Femur (tissue), 1 donor: ENCODE results near the gene RFPL4A.
"Not testable (repeated sequence)": the region's sequence is repeated elsewhere in the genome, so short reads cannot be mapped to it uniquely, and the experiment has no call there.

Experiments
- DNase-seq: peaks from one replicate; pipeline ENCODE4 v3.0.0-alpha.2; 2017

RFPL4A gene

DNA sequence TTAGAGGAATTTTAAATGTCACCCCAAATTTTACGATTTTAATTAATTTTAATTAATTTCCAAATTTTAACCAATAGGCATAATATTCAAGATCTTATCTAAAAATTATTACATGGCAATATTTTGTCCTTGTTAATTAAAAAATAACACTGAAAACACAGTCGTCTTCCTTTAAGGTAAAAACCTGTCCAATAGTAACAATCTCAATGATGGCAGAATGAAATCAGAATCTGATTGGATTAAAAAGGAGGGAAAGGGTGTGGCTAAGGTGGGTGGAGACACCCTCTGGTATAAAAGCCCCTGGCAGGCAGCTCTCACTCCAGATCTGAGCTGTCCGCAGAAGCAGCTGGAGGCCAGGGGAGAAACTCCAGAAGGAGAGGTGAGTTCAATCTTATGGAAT lies at the start of gene RFPL4A:
Gene RFPL4A (plus strand): TSS at position 301 of the 400 bp plus-strand sequence. CDS start 2,704 bp downstream, outside the sequence.
- DNase-seq: not testable (repeated sequence)

DNA sequence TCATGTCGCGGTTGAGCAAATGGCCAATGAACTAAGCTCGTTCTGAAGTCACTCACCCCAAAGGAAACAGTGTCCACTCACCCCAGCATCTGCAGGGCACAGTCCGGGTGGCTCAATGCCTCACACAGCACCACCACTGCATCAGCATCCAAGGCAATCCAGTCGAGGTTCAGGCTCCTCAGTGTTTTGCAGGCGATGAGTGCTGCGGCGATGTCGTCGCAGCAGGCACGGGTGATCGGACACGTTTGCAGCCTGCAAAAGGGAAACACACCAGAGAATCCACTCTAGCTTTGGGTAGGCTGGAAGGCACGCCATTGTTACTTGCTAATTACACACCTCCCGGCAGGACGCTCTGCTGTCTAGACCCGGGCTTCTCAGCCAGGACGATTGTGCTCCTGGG lies 47.2 kb upstream of the RFPL4A start:
- DNase-seq: no peak

DNA sequence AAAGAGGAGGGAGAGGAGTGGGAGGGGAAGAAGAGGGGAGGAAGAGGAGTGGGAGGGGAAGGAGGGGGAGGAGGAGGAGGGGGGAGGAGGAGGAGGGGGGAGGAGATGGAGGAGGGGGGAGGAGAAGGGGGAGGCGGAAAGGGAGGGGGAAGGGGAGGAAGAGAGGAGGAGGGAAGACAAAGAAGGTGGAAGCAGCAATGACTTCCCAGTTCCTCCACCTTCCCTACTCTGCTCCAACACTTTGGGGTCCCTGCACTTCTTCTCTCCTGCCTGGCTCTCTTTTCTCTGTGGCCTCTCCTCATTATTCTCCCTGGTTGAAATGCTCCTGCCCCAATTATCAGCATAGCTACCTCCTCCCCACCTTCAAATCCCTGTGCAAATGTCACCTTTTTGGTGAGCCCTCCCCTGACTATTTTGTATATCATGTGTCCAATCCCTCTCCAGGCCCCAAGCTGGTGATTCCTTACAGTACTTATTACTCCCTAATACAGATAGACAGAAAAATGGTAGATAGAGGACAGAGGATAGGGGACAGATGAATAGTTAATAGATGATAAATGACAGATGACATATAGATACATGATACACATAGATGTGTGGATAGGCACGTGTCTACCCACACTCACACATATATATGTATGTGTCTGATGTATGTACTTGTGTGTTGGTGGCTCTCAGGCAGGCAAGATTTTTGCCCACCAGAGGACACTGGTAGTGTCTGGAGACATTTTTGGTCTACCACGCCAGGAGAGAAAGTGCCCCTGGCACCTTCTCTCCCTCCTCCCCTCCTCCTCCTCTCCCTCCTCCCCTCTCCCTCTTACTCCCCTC lies 45.9 kb upstream of the RFPL4A start:
- DNase-seq: no peak

DNA sequence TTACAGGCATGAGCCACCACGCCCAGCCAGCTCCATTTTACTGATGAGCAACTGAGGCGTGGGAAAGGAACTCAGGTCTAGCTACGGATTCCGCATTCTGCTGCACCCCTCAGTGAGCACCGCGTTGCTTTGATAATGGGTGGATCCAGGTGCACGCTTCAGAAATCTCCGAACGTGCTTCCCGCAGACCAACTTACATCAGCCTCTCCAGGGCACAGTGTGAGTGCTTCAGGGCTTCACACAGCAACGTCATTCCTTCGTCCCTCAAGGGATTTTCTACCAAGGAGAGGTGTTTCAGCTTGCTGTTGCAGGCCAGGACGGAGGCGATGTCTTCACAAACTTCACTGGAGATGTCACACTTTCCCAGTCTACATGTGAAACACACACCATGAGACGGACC lies 42.4 kb upstream of the RFPL4A start:
- no peak for DNase-seq

DNA sequence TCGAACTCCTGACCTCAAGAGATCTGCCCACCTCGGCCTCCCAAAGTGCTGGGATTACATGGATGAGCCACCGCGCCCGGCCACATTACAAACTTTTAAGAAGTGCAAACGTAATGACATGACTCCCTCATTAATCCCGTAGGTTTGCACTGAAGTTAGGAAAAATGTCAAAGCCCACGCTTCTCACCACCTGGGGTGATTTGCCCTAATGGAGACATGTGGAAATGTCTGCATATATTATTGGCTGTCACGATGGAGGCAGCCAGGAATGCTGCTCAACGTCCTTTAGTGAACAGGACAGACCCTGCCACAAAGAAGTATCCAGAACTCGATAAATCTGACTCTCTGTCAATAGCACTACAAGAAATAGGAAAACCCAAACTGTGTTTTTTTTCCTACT lies 41.6 kb upstream of the RFPL4A start:
- no peak for DNase-seq

DNA sequence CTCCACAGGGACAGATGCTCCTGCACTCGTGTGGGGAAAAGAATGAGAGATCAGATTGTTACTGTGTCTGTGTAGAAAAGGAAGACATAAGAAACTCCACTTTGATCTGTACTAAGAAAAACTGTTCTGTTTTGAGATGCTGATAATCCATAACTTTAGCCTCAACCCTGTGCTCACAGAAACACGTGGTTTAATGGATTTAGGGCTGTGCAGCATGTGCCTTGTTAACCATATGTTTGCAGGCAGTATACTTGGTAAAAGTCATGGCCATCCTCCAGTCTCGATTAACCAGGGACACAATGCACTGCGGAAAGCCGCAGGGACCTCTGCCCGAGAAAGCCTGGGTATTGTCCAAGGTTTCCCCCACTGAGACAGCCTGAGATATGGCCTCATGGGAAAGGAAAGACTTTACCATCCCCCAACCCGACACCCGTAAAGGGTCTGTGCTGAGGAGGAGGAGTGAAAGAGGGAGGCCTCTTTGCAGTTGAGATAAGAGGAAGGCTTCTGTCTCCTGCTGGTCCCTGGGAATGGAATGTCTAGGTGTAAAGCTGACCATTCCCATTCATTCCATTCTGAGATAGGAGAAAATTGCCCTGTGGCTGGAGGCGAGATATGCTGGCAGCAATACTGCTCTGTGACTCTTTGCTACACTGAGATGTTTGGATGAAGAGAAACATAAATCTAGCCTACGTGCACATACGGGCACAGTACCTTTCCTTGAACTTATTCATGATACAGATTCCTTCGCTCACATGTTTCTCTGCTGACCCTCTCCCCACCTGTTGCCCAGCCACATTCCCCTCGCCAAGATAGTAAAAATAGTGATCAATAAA lies 40.8 kb upstream of the RFPL4A start:
- not testable (repeated sequence) for DNase-seq

DNA sequence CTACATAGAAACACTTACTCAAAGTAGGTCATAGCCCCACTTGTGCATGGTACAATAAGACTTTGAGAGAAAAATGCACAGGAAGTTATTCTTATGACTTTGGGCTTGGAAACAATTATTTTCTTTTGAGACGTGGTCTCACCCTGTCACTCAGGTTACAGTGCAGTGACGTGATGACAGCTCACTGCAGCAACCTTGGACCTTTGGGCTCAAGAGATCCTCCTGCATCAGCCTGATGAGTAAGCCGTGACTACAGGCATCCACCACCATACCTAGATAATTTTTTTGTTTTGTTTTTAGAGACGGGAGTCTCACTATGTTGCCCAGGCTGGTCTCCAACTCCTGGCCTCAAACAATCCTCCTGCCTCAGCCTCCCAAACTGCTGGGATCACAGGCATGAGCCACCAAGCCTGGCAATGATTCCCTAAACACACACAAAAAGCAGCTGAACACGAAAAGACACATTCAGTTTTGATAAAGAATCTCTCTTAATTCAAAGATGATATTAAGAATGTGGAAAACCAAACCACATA lies 38.6 kb upstream of the RFPL4A start:
- DNase-seq: no peak

DNA sequence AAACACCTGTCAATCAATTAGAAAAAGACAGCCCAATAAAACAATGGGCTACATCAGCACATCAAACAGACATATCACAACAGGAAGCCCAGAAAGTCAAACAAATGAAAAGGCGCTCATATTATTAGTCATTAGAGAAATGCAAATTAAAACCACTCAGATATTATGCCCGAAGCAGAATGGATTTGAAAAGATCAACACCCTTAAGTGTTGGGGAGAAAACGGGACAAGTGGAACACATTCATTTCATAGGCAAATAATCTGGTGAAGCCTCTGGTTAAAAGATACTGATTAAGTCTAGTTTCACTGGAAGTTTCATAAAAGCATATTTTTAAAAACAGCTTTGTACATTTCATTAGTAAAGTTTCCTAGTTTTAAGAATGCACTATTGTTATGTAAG lies 38.1 kb upstream of the RFPL4A start:
- DNase-seq: no peak

DNA sequence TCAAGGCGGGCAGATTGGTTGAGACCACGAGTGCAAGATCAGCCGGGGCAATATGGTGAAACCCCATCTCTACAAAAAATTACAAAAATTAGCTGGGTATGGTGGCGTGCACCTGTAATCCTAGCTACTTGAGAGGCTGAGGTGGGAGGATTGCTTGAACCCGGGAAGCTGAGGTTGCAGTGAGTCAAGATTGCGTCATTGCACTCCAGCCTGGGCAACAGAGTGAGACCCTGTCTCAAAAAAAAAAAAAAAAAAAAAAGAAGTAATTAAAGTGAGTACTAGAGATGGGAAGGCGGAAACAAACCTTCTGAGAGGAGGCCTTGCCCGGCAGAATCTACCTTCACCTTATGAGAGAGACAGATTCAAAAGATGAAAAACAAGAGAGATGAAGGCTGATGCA lies 35.4 kb upstream of the RFPL4A start:
- no peak for DNase-seq

DNA sequence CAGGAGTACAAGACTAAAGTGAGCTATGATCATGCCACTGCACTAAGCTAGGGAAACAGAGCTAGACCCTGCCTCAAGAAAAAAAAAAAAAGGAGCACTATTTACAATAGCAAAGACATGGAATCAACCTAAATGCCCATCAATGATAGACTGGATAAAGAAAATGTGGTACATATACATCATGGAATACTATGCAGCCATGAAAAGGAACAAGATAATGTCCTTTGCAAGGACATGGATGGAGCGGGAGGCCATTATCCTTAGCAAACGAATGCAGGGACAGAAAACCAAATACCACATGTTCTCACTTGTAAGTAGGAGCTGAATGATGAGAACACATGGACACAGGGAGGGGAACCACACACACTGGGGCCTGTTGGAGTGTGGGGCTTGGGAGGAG lies 28.5 kb upstream of the RFPL4A start:
- not testable (repeated sequence) for DNase-seq

DNA sequence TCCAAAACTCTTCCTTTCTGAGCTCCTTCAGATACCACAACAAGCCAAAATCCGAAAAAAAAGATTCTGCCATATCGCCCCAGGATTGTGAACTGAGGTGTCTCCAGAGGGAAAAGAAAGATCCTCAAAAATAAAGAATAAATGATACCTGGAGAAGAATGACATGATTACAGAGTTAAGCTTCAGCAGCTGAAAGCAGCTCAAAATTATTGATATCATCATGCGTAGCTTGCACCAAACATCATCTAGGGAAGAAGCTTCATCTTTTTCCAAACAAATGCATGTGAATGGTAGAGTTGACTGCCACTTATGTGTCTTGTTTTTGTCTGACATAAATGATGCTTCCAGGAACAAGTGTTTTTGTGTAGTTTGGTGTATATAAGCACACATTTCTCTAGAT lies 20.6 kb upstream of the RFPL4A start, which contains the start of gene NLRP9:
Gene NLRP9 (minus strand): TSS at position 101 of the 400 bp plus-strand sequence. CDS start 28 bp downstream, at position 73.
- no peak for DNase-seq

DNA sequence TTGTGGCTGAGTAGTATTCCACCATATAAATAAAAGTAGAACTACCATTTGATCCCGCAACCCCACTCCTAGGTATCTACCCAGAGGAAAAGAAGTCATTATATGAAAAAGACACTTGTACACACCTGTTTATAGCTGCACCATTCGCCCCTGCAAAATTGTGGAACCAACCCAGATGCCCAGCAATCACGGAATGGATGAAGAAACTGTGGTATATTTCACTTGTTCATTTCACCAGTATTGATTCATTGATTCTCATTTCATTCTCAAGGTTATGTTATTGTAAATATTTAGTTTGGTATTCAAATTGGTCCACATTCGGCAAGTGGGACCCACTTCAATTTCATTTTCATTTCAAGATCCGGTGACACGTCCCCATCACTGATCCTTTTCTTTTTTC lies 8.2 kb upstream of the RFPL4A start:
- no peak for DNase-seq

DNA sequence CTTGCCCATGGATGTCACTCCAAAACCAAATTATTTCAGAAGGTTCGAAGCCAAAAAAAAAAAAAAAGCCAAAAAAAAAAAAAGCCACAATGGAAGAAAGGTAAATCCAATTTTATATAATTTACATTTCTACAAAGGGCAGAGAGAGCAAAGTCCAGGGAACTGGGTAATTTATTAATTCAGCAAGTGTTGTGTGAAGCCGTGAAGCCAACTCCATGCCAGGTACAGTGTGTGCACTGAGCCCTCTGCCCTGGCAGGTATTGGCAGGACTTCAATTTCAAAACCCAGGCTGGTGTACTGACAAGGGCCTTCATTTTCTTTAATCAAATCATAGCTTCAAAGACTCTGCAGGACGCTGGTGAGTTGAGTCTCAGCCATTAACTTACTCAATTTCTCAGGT lies 5.5 kb upstream of the RFPL4A start:
- DNase-seq: no peak

DNA sequence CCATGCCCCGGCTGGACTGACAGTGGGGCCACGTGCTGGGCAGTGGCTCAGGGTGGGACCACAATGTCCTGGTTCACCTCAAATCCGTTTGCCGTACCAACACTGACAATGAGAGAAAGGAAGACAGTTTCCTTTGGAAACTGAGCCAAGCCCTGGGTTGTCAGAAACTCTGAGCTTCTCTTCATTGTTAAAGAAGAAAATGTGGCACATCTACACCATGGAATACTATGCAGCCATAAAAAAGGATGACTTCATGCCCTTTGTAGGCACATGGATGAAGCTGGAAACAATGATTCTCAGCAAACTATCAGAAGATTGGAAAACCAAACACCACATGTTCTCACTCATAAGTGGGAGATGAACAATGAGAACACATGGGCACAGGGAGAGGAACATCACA lies 2.1 kb upstream of the RFPL4A start:
- not testable (repeated sequence) for DNase-seq

DNA sequence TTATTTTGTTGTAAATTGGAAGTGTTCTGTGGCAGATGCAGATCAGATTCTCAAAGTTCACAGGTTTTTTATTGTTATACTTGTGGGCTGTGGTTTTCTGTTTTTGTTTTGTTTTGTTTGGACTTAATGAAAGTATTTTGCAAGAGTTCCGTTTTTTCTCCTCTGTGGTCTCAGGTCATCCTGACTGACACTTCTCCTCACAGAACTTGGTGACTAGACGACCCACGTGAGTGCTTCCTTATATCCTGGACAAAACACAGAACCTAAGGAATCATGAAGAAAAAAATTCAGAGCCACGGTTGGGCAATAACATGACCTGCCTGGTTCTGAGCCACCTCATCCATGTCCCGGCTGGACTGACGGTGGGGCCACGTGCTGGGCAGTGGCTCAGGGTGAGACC lies 7.6 kb downstream of the RFPL4A start:
- DNase-seq: no peak

DNA sequence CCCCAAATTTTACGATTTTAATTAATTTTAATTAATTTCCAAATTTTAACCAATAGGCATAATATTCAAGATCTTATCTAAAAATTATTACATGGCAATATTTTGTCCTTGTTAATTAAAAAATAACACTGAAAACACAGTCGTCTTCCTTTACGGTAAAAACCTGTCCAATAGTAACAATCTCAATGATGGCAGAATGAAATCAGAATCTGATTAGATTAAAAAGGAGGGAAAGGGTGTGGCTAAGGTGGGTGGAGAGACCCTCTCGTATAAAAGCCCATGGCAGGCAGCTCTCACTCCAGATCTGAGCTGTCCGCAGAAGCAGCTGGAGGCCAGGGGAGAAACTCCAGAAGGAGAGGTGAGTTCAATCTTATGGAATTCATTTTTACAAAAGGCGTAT lies 9.9 kb downstream of the RFPL4A start, which contains the start of gene RFPL4AL1:
Gene RFPL4AL1 (plus strand): TSS at position 301 of the 400 bp plus-strand sequence. CDS start 2,687 bp downstream, outside the sequence.
- DNase-seq: not testable (repeated sequence)

DNA sequence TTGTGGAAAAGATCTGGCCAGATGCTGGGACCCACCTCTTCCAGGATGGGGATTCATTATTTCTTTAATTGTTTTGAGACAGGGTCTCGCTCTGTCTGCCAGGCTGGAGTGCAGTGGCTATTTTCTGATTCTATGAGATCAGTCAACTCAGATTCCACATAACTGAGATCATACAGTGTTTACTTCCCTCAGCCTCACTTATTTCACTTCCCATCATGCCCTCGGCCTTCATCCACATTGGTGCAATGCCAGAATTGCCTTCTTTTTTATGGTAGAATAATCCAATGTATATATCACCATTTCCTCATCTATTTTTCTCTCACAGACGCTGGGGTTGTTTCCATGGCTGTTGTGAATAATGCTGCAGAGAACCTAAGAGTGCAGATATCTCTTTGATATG lies 10.7 kb downstream of the RFPL4A start:
- DNase-seq: not testable (repeated sequence)

DNA sequence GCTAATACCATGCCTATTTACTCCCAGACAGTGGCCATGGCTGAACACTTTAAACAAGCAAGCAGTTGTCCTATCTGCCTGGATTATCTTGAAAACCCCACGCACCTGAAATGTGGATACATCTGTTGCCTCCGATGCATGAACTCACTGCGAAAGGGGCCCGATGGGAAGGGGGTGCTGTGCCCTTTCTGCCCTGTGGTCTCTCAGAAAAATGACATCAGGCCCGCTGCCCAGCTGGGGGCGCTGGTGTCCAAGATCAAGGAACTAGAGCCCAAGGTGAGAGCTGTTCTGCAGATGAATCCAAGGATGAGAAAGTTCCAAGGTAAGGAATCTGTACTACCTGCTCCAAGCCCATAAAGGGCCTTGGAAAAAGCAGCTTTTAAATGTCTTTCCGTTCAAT lies 18.6 kb downstream of the RFPL4A start:
- no peak for DNase-seq

DNA sequence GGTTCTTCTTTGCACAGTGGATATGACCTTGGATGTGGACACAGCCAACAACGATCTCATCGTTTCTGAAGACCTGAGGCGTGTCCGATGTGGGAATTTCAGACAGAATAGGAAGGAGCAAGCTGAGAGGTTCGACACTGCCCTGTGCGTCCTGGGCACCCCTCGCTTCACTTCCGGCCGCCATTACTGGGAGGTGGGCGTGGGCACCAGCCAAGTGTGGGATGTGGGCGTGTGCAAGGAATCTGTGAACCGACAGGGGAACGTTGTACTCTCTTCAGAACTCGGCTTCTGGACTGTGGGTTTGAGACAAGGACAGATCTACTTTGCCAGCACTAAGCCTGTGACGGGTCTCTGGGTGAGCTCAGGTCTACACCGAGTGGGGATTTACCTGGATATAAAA lies 19.4 kb downstream of the RFPL4A start:
- DNase-seq: no peak

DNA sequence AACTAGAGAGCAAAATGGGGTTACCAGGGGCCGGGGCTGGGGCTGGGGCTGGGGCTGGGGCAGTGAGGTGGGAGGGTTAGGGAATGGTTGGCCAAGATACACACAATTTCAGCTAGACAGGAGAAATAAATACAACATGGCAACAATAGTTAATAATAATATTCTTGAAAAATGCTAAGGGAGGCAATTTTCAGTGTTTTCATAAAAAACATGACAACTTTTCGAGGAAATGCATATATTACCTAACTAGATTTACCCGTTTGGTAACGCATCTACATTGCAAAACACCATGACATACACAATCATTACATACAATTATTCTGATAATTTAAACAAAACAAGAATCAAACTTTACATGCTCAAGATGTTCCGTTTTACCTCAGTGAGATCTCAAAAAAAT lies 22.2 kb downstream of the RFPL4A start:
- no peak for DNase-seq

DNA sequence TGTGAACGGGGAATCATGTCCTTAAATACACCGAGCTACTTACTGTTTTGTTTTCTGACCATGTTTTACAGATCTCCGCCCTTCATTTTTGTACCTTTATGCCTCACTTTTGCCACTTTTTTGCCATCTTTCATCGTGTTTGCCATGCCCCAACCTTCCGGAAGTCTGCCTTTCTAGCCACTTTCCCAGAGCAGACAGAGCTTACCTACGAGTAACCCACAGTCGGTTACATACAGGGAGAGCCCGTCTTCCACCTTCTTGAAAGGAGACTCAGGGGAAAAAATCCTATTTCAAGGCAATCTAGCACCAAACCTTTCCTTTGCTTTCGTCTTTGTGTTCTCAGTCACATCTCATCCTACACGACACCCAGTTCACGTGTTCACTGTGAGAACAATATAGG lies 36.1 kb downstream of the RFPL4A start:
- no peak for DNase-seq

DNA sequence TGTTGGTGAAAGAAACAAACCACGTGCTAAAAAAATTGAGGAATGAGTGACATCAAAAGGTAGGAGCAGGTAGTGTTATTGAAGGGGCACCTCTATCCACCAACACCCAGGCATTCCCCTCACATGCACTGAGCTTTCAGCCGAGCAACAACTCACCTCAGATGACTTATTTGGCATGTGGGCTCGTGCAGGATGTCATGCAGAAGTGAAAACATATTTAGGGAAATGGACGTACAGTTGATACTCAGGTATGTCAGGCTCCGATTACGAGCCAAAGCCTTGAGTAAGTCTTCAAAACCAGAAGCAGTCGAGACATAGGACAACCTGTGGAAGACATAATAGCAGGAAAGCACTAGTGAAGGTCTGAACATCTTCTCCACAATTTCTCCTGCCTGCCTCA lies 42.5 kb downstream of the RFPL4A start:
- DNase-seq: no peak

DNA sequence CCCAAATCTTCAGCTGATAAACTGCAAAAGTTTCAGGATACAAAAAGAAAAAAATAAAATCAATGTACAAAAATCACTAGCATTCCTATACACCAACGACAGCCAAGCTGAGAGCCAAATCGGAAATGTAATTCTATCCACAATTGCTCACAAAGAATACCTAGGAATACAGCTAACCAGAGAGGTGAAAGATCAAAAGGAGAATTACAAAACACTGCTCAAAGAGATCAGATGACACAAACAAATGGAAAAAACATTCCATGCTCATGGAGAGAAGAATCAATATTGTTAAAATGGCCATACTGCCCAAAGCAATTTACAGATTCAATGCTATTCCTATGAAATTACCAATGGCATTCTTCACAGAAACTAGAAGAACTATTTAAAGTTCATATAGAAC lies 43.4 kb downstream of the RFPL4A start:
- DNase-seq: no peak
